A549 (cell line): Measurements from ENCODE around the gene NAPEPLD. TPM values are rescaled to one million over a fixed set of nuclear protein-coding genes. Genes with fewer than 3 reads are reported as not detected.

Source experiments
- ATAC-seq, 2 experiments: fragments of 200-7000 bp in 1 of 2; fragments of >200 bp in 1 of 2; cut with Nextera tagmentation in 1 of 2; cut with Tn5 transposase in 1 of 2; 3 replicates each; pipeline versions ENCODE4 v1.8.0 to v1.9.1; 2018 to 2020; ENCODE audit warnings: mild to moderate bottlenecking in 1 of 2, moderate library complexity in 1 of 2
- CTCF ChIA-PET: fragments of 300-600 bp; sonication (Branson Sonifier 250); formaldehyde crosslinking; extraction: SDS; loops from one replicate; lab custom pipeline; 2021; ENCODE audit warnings: antibody characterized with exemption, inconsistent platforms; lab: Yijun Ruan, JAX
- POLR2A ChIA-PET: fragments of 350-600 bp; formaldehyde crosslinking; extraction: SDS; loops from one replicate; lab custom pipeline; 2021; ENCODE audit warnings: antibody characterized with exemption, inconsistent platforms; lab: Yijun Ruan, JAX
- DNase-seq, 2 experiments: peaks; one replicate each; pipeline versions ENCODE4 v3.0.0 to v3.0.0-alpha.2; 2011 to 2016; ENCODE audit warnings: low read depth in 1 of 2, low spot score in 1 of 2
- FAIRE-seq: peaks from 2 replicates; lab custom pipeline; 2011; peaks lifted over from hg19 to GRCh38; lab: Jason Lieb, UNC
- H3K27ac ChIP-seq, 2 experiments: fragments of >200 bp; sonication (Bioruptor Twin); formaldehyde crosslinking; 3 replicates each; pipeline ENCODE4 v1.5.1; 2016 to 2017
- H3K4me1 ChIP-seq: fragments of >200 bp; sonication (Bioruptor Twin); formaldehyde crosslinking; 3 replicates; pipeline ENCODE4 v1.6.1; 2016
- H3K4me2 ChIP-seq: fragments of >200 bp; sonication (Bioruptor Twin); formaldehyde crosslinking; 3 replicates; pipeline ENCODE4 v1.6.1; 2016
- H3K4me3 ChIP-seq: fragments of >200 bp; sonication (Bioruptor Twin); formaldehyde crosslinking; 3 replicates; pipeline ENCODE4 v1.5.1; 2016
- H3K9me3 ChIP-seq: fragments of >200 bp; sonication (Bioruptor Twin); formaldehyde crosslinking; 3 replicates; pipeline ENCODE4 v1.6.1; 2016
- CEBPB ChIP-seq, 2 experiments: fragments of >200 bp in 1 of 2; sonication (Bioruptor Twin) in 1 of 2; formaldehyde crosslinking in 1 of 2; IDR thresholded peaks; 2 replicates each; pipeline ENCODE4 v1.6.1; 2012 to 2016
- EHF ChIP-seq: fragments of 250-450 bp; sonication (Bioruptor Pico); IDR thresholded peaks from 2 replicates; pipeline ENCODE4 v1.5.0; 2020; ENCODE audit warnings: mild to moderate bottlenecking
- FOXS1 ChIP-seq: fragments of 250-450 bp; sonication (Bioruptor Pico); IDR thresholded peaks from 2 replicates; pipeline ENCODE4 v1.5.0; 2020; ENCODE audit warnings: mild to moderate bottlenecking, moderate library complexity
- JUN ChIP-seq, 2 experiments: fragments of >200 bp; sonication (Bioruptor Twin); formaldehyde crosslinking; IDR thresholded peaks; 2 replicates in 1 of 2; 3 replicates in 1 of 2; pipeline ENCODE4 v1.6.1; 2016 to 2017
- JUNB ChIP-seq: fragments of >200 bp; sonication (Bioruptor Twin); formaldehyde crosslinking; IDR thresholded peaks from 2 replicates; pipeline ENCODE4 v1.6.1; 2016
- MAFK ChIP-seq: fragments of 450-650 bp; IDR thresholded peaks from 2 replicates; pipeline ENCODE4 v1.6.1; 2014; ENCODE audit not compliant: partially characterized antibody
- NFE2L2 ChIP-seq: fragments of 150-350 bp; conservative IDR thresholded peaks from 2 replicates; pipeline ENCODE4 v1.6.1; 2014; ENCODE audit warnings: low read length
- PHF8 ChIP-seq: fragments of 200-600 bp; sonication (generic); IDR thresholded peaks from 2 replicates; pipeline ENCODE4 v1.6.1; 2016; ENCODE audit warnings: low read depth, mild to moderate bottlenecking, antibody characterized with exemption, moderate library complexity, borderline replicate concordance
- RCOR1 ChIP-seq: fragments of 150-350 bp; IDR thresholded peaks from 2 replicates; pipeline ENCODE4 v1.6.1; 2014; ENCODE audit warnings: antibody characterized with exemption, low read length, low read depth
- RFX5 ChIP-seq: fragments of 450-650 bp; IDR thresholded peaks from 2 replicates; pipeline ENCODE4 v1.7.1; 2014; ENCODE audit warnings: antibody characterized with exemption, mild to moderate bottlenecking, moderate library complexity
- SMC3 ChIP-seq: fragments of >200 bp; sonication (Bioruptor Twin); formaldehyde crosslinking; IDR thresholded peaks from 3 replicates; pipeline ENCODE4 v1.6.1; 2018; ENCODE audit warnings: inconsistent platforms
- TP53 ChIP-seq: fragments of 250-450 bp; sonication (Bioruptor Pico); IDR thresholded peaks from 2 replicates; pipeline ENCODE4 v1.5.0; 2021; ENCODE audit warnings: mild to moderate bottlenecking, moderate library complexity
- ZSCAN20 ChIP-seq: fragments of 250-450 bp; sonication (Bioruptor Pico); IDR thresholded peaks from 2 replicates; pipeline ENCODE4 v1.8.0; 2022; ENCODE audit warnings: mild to moderate bottlenecking, moderate library complexity
- WGBS: methylation state at CpG from one replicate; pipeline ENCODE4 v1.1.6; 2017; ENCODE audit errors: missing lambda C conversion rate; 5-methylcytosine and 5-hydroxymethylcytosine counted together
- polyA plus RNA-seq, 4 experiments: library from polyadenylated mRNA; depleted of rRNA in 3 of 4; stranded (reverse); fragments of >200 nt; fragmentation: RNase III in 1 of 4; extraction: RNeasy Plus Mini Kit Qiagen cat#74134 plus additional on column Dnase treatment in 1 of 4; gene quantifications; 2 replicates in 3 of 4; 3 replicates in 1 of 4; pipeline ENCODE4 v1.2.3, GENCODE V29; 2011 to 2017
- TF ChIP-seq, protein P1 (sequence below): fragments of 450-650 bp; IDR thresholded peaks from 2 replicates; pipeline ENCODE4 v1.6.1; 2014; ENCODE audit warnings: antibody characterized with exemption
- TF ChIP-seq, protein P2 (sequence below): IDR thresholded peaks from 2 replicates; pipeline ENCODE4 v1.6.1; 2012
- TF ChIP-seq, protein P3 (sequence below): fragments of 150-350 bp; IDR thresholded peaks from 2 replicates; pipeline ENCODE4 v1.6.1; 2014; ENCODE audit warnings: low read depth, mild to moderate bottlenecking, low read length
- TF ChIP-seq, protein P4 (sequence below): fragments of 250-450 bp; sonication (Bioruptor Pico); IDR thresholded peaks from 2 replicates; pipeline ENCODE4 v1.5.0; 2020; ENCODE audit warnings: low read depth, mild to moderate bottlenecking, moderate library complexity

NAPEPLD gene
- polyA plus RNA-seq, 2 of the 4 experiments (the other 2 are of a cell fraction), result 10.1 to 12.0 TPM

DNA sequence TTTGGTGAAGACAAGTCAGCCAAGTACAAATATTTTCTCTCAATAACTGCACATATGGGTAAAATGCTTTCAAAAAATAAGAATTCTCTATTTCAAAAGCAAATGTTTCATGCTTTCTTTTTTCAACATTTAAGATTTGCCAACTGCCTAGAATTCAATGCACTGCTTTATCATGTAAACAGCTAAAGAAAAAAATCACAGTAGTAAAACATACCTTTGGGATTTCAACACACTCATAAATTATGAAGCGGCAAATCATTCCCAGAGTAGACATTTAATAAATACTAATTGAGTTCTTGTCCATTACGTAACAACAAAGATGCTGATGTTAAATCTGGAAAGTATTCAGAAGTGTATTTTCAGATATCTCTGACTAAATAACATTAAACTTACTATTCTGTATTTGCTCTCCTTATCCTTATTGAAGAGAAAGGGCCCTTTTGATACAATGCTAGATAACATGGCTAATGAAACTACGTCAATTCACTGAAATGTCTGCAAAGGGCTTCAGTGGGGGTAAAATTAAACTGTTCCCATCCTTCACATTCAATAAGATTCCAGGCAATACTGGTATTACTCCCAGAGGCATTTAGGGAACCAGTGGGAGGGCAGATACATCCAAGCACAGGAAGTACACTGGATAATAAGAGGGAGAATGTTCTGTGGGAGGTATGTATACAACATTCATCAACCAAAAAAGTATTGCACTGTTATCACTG lies 13.9 kb downstream of the NAPEPLD start:
- H3K9me3 ChIP-seq, result no peaks in the 10 kb centered on the region
- ChIA-PET CTCF (no interaction called here), POLR2A (no interaction called here)
- no peak overlapping the region for H3K27ac ChIP-seq
- H3K4me3 ChIP-seq, result no peak overlapping the region
- DNase-seq (no peak), FAIRE-seq (no peak), ATAC-seq (no peak)
- WGBS, result 84% methylated on average over 3 of the region's 3 CpGs
- peaks cover 6% of the 10 kb centered on the region for H3K4me1 ChIP-seq
- TF ChIP-seq CEBPB (IDR thresholded peaks at IDR 0.05) (no peak), SMC3 (no peak), RCOR1 (no peak), PHF8 (no peak), NFE2L2 (no peak), EHF (CRISPR knock-in tag) (no peak), JUNB (no peak)
- no peak overlapping the region for H3K4me2 ChIP-seq

DNA sequence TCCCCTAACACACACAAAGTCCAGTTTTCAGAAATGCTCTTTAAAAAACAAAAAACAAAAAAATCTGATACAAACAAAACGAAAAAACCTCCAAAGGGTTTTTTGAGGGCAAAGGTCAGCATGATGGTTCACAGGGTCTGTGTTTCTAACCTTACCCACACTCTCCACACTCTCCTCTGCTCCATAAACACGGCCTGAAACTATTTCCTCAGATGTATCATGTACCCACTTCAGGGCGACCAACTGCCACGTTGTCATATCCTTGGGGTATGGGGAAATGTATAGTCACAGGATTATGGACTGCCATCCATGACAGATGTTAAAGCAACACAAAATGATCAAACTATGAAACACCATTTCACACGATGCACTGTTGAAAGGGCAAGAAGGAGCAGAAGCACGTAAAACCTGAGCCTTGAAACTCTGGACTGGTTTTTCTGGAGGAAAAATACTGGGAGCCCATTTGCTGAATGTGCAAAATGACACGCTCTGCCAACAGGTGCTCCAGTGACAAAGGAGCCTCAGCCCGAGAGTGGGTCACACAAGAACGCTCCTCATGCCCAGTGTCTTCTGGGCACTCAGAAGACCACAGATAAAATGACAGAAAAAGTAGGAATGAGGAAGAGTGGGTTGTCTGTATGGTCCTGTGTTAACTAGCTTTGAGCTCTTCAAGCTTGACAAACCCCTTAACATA lies 15.8 kb downstream of the NAPEPLD start:
- TF ChIP-seq, protein P1, sequence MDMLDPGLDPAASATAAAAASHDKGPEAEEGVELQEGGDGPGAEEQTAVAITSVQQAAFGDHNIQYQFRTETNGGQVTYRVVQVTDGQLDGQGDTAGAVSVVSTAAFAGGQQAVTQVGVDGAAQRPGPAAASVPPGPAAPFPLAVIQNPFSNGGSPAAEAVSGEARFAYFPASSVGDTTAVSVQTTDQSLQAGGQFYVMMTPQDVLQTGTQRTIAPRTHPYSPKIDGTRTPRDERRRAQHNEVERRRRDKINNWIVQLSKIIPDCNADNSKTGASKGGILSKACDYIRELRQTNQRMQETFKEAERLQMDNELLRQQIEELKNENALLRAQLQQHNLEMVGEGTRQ, result no peak
- TF ChIP-seq MAFK, result peak; percentile 71
- CTCF ChIA-PET, result no interaction called here
- WGBS, result 74% methylated on average over 9 of the region's 9 CpGs
- Histone ChIP-seq H3K9me3 (no peaks in the 10 kb centered on the region), H3K27ac (no peak overlapping the region), H3K4me2 (no peak overlapping the region), H3K4me3 (no peak overlapping the region), H3K4me1 (peaks cover 17% of the 10 kb centered on the region)
- POLR2A ChIA-PET, result no interaction called here
- FAIRE-seq, result no peak
- no peak for DNase-seq
- no peak for ATAC-seq

DNA sequence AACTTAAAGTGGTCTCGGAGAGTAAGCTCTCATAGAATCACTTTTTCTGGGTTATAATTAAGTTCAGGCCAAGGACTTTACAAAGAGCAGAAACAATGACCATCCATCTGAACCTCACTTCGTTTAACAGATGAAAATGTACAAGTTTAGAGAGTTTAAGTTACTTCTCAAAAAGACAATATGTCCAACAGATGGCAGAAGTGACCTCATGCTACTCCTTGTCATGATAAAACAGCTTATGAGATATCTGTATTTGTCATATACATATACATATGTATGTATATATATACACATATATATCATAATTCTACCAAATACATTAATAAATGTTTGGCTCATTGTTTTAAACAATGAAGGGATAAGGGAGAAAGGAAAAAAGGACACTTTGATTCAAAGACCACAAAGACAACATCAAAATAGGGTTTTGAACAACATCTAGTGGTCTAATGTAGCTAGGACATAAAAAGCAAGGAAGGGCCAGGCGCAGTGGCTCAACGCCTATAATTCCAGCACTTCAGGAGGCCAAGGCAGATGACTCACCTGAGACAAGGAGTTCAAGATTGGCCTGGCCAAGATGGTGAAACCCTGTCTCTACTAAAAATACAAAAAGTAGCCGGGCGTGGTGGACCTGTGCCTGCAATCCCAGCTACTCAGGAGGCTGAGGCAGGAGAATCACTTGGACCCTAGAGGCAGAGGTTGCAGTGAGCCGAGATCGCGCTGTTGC lies 17.8 kb downstream of the NAPEPLD start:
- ATAC-seq, result no peak
- WGBS, result 79% methylated on average over 9 of the region's 9 CpGs
- Histone ChIP-seq H3K4me3 (no peak overlapping the region), H3K4me2 (no peak overlapping the region), H3K4me1 (peaks cover 17% of the 10 kb centered on the region), H3K9me3 (no peaks in the 10 kb centered on the region), H3K27ac (no peak overlapping the region)
- ChIA-PET CTCF (interaction anchor here (1.0 kb wide), 1 partner anchor 69 kb away, joined by 3 read pairs; no protein-coding TSS in a partner anchor), POLR2A (interaction anchor here (0.5 to 0.8 kb wide), 2 partner anchors 17 to 56 kb away, joined by 3 read pairs; partner anchors contain the start of gene ARMC10)
- TF ChIP-seq NFE2L2 (no peak), RFX5 (no peak), JUN (IDR thresholded peaks at IDR 0.05) (no peak), TP53 (no peak), ZSCAN20 (CRISPR knock-in tag) (no peak), FOXS1 (no peak), JUNB (no peak)
- TF ChIP-seq, protein P2, sequence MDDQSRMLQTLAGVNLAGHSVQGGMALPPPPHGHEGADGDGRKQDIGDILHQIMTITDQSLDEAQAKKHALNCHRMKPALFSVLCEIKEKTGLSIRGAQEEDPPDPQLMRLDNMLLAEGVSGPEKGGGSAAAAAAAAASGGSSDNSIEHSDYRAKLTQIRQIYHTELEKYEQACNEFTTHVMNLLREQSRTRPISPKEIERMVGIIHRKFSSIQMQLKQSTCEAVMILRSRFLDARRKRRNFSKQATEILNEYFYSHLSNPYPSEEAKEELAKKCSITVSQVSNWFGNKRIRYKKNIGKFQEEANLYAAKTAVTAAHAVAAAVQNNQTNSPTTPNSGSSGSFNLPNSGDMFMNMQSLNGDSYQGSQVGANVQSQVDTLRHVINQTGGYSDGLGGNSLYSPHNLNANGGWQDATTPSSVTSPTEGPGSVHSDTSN, result no peak
- TF ChIP-seq, protein P3, sequence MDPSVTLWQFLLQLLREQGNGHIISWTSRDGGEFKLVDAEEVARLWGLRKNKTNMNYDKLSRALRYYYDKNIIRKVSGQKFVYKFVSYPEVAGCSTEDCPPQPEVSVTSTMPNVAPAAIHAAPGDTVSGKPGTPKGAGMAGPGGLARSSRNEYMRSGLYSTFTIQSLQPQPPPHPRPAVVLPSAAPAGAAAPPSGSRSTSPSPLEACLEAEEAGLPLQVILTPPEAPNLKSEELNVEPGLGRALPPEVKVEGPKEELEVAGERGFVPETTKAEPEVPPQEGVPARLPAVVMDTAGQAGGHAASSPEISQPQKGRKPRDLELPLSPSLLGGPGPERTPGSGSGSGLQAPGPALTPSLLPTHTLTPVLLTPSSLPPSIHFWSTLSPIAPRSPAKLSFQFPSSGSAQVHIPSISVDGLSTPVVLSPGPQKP, result no peak
- TF ChIP-seq, protein P4, sequence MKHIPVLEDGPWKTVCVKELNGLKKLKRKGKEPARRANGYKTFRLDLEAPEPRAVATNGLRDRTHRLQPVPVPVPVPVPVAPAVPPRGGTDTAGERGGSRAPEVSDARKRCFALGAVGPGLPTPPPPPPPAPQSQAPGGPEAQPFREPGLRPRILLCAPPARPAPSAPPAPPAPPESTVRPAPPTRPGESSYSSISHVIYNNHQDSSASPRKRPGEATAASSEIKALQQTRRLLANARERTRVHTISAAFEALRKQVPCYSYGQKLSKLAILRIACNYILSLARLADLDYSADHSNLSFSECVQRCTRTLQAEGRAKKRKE (CRISPR knock-in tag), result no peak
- no peak for DNase-seq
- FAIRE-seq, result no peak
